ENCODE results near the gene CBX8. TPM values are rescaled to one million over a fixed set of nuclear protein-coding genes. Genes with fewer than 3 reads are reported as not detected.

CBX8 gene
- 10 to 100 TPM in 3 of 4 donors, 1 to 10 TPM in 1; 9.2 to 18.9 (median 12.5) TPM for polyA plus RNA-seq (ENCODE audit: insufficient read length in 4 of 4)

- peak; percentile 99 for DNase-seq (ENCODE audit: low read depth in 4 of 4, low spot score in 3 of 4)
These were observed at the start of gene CBX8 for GRCh38 chr17:79796763-79797491. Gene CBX8 (minus strand): TSS chr17:79797077. CDS start chr17:79796998, 79 bp downstream.

- DNase-seq (ENCODE audit: low read depth in 4 of 4, low spot score in 3 of 4): no peak
These were observed 48.7 kb upstream of the CBX8 start for GRCh38 chr17:79845601-79845949.

GRCh38 chr17:79844869-79845600, 48.2 kb upstream of the CBX8 start:
- no peak for DNase-seq (ENCODE audit: low read depth in 4 of 4, low spot score in 3 of 4)

- no peak for DNase-seq (ENCODE audit: low read depth in 4 of 4, low spot score in 3 of 4)
These were observed 47.2 kb upstream of the CBX8 start for GRCh38 chr17:79843816-79844800.

GRCh38 chr17:79843474-79843815, 46.6 kb upstream of the CBX8 start:
- no peak for DNase-seq (ENCODE audit: low read depth in 4 of 4, low spot score in 3 of 4)

GRCh38 chr17:79842656-79843473, 46.0 kb upstream of the CBX8 start:
- DNase-seq (ENCODE audit: low read depth in 4 of 4, low spot score in 3 of 4): no peak

- no peak for DNase-seq (ENCODE audit: low read depth in 4 of 4, low spot score in 3 of 4)
These were observed 45.3 kb upstream of the CBX8 start for GRCh38 chr17:79842136-79842655.

- no peak for DNase-seq (ENCODE audit: low read depth in 4 of 4, low spot score in 3 of 4)
These were observed 44.7 kb upstream of the CBX8 start for GRCh38 chr17:79841369-79842135.

GRCh38 chr17:79840989-79841286, 44.1 kb upstream of the CBX8 start:
- no peak for DNase-seq (ENCODE audit: low read depth in 4 of 4, low spot score in 3 of 4)

GRCh38 chr17:79840269-79840988, 43.6 kb upstream of the CBX8 start:
- no peak for DNase-seq (ENCODE audit: low read depth in 4 of 4, low spot score in 3 of 4)

- peak in 1 of 4 donors; percentile 89 for DNase-seq (ENCODE audit: low read depth in 4 of 4, low spot score in 3 of 4)
These were observed 42.7 kb upstream of the CBX8 start, which contains the start of gene CBX4 for GRCh38 chr17:79839356-79840268. Gene CBX4 (minus strand): TSS chr17:79839440. CDS start chr17:79839251, 189 bp downstream.

- DNase-seq (ENCODE audit: low read depth in 4 of 4, low spot score in 3 of 4): no peak
These were observed 41.8 kb upstream of the CBX8 start for GRCh38 chr17:79838522-79839274.

GRCh38 chr17:79837888-79838521, 41.1 kb upstream of the CBX8 start:
- no peak for DNase-seq (ENCODE audit: low read depth in 4 of 4, low spot score in 3 of 4)

- DNase-seq (ENCODE audit: low read depth in 4 of 4, low spot score in 3 of 4): no peak
These were observed 40.4 kb upstream of the CBX8 start for GRCh38 chr17:79836972-79837887.

- no peak for DNase-seq (ENCODE audit: low read depth in 4 of 4, low spot score in 3 of 4)
These were observed 39.7 kb upstream of the CBX8 start for GRCh38 chr17:79836510-79836971.

Data from left renal pelvis (tissue), 4 donors.